OCI-M2 (cell line): Measurements from ENCODE around the gene SLC6A18.

Experiments
- DNase-seq: peaks from one replicate; lab custom pipeline; 2025; ENCODE audit not compliant: unreplicated experiment; lab: John Stamatoyannopoulos, UW

Gene SLC6A18

GRCh38 chr5:1187234-1187949 is 37.8 kb upstream of the SLC6A18 start:
- DNase-seq = no peak

GRCh38 chr5:1187950-1188334 is 37.2 kb upstream of the SLC6A18 start:
- no peak for DNase-seq

GRCh38 chr5:1188464-1188863 is 36.7 kb upstream of the SLC6A18 start:
- DNase-seq = no peak

GRCh38 chr5:1189269-1189668 is 35.9 kb upstream of the SLC6A18 start:
- no peak for DNase-seq

- no peak for DNase-seq
Measured at GRCh38 chr5:1190278-1190677, 34.9 kb upstream of the SLC6A18 start.

- DNase-seq = peak; percentile 13
Measured at GRCh38 chr5:1190837-1191239, 34.3 kb upstream of the SLC6A18 start.

GRCh38 chr5:1192971-1193590 is 32.1 kb upstream of the SLC6A18 start:
- no peak for DNase-seq

GRCh38 chr5:1193591-1193985 is 31.6 kb upstream of the SLC6A18 start:
- no peak for DNase-seq

- no peak for DNase-seq
Measured at GRCh38 chr5:1194378-1194777, 30.8 kb upstream of the SLC6A18 start.

GRCh38 chr5:1195439-1195838 is 29.7 kb upstream of the SLC6A18 start:
- no peak for DNase-seq

GRCh38 chr5:1195916-1196315 is 29.3 kb upstream of the SLC6A18 start:
- no peak for DNase-seq

- no peak for DNase-seq
Measured at GRCh38 chr5:1196562-1196961, 28.6 kb upstream of the SLC6A18 start.

GRCh38 chr5:1197876-1198666 is 27.1 kb upstream of the SLC6A18 start:
- DNase-seq = no peak

- DNase-seq = no peak
Measured at GRCh38 chr5:1199340-1199648, 25.9 kb upstream of the SLC6A18 start.

GRCh38 chr5:1199649-1200494 is 25.3 kb upstream of the SLC6A18 start:
- DNase-seq = peak; percentile 23

GRCh38 chr5:1200495-1201326 is 24.5 kb upstream of the SLC6A18 start:
- no peak for DNase-seq

- DNase-seq = no peak
Measured at GRCh38 chr5:1201327-1202025, 23.7 kb upstream of the SLC6A18 start, which contains the start of gene SLC6A19. Gene SLC6A19, plus strand, starts transcription at chr5:1201595. Its CDS starts 56 bp downstream, at chr5:1201651.

GRCh38 chr5:1202026-1202797 is 23.0 kb upstream of the SLC6A18 start:
- no peak for DNase-seq

GRCh38 chr5:1202798-1203185 is 22.4 kb upstream of the SLC6A18 start:
- no peak for DNase-seq
